ENCODE results near the gene OR1L6.

Gene OR1L6

DNA sequence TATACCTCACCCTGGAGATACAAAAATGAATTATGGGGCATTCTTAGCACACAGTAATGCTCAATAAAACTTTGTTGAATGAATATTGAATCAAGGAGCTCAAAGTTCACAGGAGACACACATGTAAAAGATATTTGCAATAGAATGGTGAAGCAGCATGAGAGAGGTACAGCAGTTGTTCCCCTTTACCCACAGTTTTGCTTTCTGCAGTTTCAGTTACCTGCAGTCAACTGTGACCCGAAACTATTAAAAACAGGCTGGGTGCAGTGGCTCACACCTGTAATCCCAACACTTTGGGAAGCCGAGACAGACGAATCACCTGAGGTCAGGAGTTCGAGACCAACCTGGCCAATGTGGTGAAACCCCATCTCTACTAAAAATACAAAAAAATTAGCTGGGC lies 44.2 kb downstream of the OR1L6 start:
- no peak for DNase-seq (ENCODE audit: low read depth in 1 of 2, low spot score in 1 of 2)
- in situ Hi-C loops (cut with HindIII; ENCODE audit: low pct_unique_long_range_greater_than_20kb, low sequenced_read_pairs), result no loop called here
- TF ChIP-seq JUND (IDR thresholded peaks at IDR 0.05; ENCODE audit: low read depth), result no peak

GRCh38 chr9:122788831-122789230 lies 46.7 kb downstream of the OR1L6 start, which contains the start of gene OR5C1:
Gene OR5C1 (plus strand): TSS chr9:122788933. CDS start chr9:122788933, 0 bp downstream.
- TF ChIP-seq JUND (IDR thresholded peaks at IDR 0.05; ENCODE audit: low read depth), result no peak
- in situ Hi-C loops (cut with HindIII; ENCODE audit: low pct_unique_long_range_greater_than_20kb, low sequenced_read_pairs), result no loop called here

DNA sequence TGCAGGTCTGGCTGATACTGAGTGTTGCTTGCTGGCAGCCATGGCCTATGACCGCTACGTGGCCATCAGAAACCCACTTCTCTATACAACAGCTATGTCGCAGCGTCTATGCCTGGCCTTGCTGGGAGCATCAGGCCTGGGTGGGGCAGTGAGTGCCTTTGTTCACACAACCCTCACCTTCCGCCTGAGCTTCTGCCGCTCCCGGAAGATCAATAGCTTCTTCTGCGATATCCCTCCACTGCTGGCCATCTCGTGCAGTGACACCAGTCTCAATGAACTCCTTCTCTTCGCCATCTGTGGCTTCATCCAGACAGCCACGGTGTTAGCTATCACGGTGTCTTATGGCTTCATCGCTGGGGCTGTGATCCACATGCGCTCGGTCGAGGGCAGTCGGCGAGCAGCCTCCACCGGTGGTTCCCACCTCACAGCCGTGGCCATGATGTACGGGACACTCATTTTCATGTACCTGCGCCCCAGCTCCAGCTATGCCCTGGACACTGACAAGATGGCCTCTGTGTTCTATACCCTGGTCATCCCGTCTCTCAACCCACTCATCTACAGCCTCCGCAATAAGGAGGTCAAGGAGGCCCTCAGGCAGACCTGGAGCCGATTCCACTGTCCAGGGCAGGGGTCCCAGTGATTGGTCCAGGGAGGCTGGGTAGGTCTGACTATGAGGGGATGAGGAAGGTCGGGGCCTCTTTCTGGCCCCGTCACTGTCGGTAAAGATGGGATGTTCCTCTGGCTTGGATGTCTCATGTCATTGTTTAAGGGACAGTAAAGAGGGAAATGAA lies 47.3 kb downstream of the OR1L6 start:
- in situ Hi-C loops (cut with HindIII; ENCODE audit: low pct_unique_long_range_greater_than_20kb, low sequenced_read_pairs), result no loop called here
- no peak for DNase-seq (ENCODE audit: low read depth in 1 of 2, low spot score in 1 of 2)
- TF ChIP-seq JUND (IDR thresholded peaks at IDR 0.05; ENCODE audit: low read depth), result no peak

More at GRCh38 chr9:122788831-122789230, 46.7 kb downstream of the OR1L6 start, which contains the start of gene OR5C1:
- DNase-seq (ENCODE audit: low read depth in 1 of 2, low spot score in 1 of 2), result no peak

DNA sequence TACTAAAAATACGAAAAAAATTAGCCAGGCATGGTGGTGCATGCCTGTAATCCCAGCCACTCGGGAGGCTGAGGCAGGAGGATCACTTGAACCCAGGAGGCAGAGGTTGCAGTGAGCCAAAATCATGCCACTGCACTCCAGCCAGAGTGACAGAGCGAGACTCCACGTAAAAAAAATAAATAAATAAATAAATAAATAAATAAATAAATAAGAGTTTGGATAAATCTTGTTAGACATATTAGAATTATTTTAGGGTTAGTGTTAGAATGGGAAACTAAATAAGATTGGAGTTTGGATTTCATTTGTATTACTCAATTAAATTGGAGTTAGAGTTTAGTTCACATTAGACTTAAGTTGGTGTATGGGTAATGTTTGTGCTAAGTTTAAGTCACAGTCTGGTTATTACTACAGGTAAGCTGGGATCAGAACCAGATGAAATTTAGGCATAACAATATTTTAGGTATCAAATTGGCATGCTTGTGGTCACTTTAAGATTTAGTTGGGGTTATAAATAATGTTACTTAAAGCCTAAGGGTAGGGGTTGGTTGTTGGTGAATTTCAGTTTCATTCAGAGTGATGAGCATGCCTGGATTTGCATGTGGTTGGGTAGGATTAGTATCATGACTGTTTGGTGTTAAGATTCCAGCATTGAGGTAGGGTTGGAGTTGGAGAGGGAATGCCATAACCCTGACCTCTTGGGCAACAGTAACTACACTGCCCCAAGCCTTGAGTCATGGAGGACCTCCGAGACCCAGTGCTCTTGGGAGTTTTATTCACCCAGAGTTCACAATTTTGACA lies 50.0 kb downstream of the OR1L6 start:
- no peak for TF ChIP-seq JUND (IDR thresholded peaks at IDR 0.05; ENCODE audit: low read depth)
- DNase-seq (ENCODE audit: low read depth in 1 of 2, low spot score in 1 of 2), result no peak
- in situ Hi-C loops (cut with HindIII; ENCODE audit: low pct_unique_long_range_greater_than_20kb, low sequenced_read_pairs), result no loop called here

DNA sequence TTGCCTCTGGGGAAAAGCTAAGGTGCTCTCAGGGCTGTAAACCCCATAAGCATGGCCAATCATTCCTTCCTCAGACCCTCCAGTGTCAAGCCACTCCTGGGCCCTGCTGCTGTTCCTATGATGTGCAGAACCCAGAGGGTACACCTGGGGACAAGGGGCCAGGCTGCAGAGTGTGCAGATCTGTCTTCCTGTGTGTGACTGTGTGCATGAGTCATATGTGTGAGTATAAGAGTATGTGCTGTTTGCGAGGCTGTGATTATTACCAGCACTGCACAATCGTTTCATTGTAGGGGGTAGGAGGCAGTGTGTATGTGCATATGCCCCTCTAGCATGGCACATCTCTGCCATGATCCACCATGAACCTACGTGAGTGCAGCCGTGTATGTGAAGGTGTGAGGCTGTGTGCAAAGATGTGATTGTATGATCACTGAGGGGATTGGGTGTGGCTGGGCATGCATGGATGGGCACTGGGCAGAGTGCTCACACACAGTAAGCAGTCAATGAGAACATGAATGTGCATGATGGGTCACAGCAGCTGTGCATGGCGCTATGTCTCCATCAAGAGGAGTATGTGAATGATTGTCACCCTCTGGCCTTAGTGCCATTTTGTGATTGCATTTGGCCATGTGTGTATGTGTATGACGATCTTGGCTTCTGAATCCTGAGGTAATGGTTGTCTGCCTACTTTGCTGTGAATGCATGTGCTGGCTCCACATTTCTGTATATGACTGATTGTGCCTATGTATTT lies 55.4 kb downstream of the OR1L6 start:
- peak; percentile 31 to 65 for DNase-seq (ENCODE audit: low read depth in 1 of 2, low spot score in 1 of 2)
- no peak for TF ChIP-seq JUND (IDR thresholded peaks at IDR 0.05; ENCODE audit: low read depth)
- in situ Hi-C loops (cut with HindIII; ENCODE audit: low pct_unique_long_range_greater_than_20kb, low sequenced_read_pairs), result no loop called here
